NT2/D1 (cell line): ENCODE data around the gene U2SURP.

Experiments used
- DNase-seq: peaks from one replicate; pipeline ENCODE4 v3.0.0-alpha.2; 2011; ENCODE audit warnings: low read depth, low spot score
- H3K27me3 ChIP-seq: 2 replicates; pipeline ENCODE4 v1.6.0; 2011; ENCODE audit warnings: mild to moderate bottlenecking; ENCODE audit not compliant: insufficient read length, insufficient read depth
- H3K36me3 ChIP-seq: 2 replicates; pipeline ENCODE4 v1.6.1; 2011; ENCODE audit warnings: mild to moderate bottlenecking, low read length, mixed read lengths; ENCODE audit not compliant: insufficient read depth, insufficient read length
- H3K4me1 ChIP-seq: 2 replicates; pipeline ENCODE4 v1.5.1; 2011; ENCODE audit not compliant: insufficient read depth, insufficient read length
- H3K4me3 ChIP-seq: 2 replicates; pipeline ENCODE4 v1.5.1; 2011; ENCODE audit warnings: low read depth; ENCODE audit not compliant: insufficient read length
- H3K9ac ChIP-seq: 2 replicates; pipeline ENCODE4 v1.6.0; 2011; ENCODE audit warnings: low read depth; ENCODE audit not compliant: insufficient read length
- H3K9me3 ChIP-seq: 2 replicates; pipeline ENCODE4 v1.5.1; 2011; ENCODE audit warnings: mild to moderate bottlenecking, low read length; ENCODE audit not compliant: insufficient read depth
- SUZ12 ChIP-seq: IDR thresholded peaks from 2 replicates; pipeline ENCODE4 v1.6.1; 2011; ENCODE audit not compliant: insufficient read length, insufficient read depth; ENCODE audit errors: extremely low read depth
- YY1 ChIP-seq: IDR thresholded peaks from 2 replicates; pipeline ENCODE4 v1.6.1; 2011; ENCODE audit not compliant: insufficient read length, insufficient read depth
- ZNF274 ChIP-seq: IDR thresholded peaks from 2 replicates; pipeline ENCODE4 v1.6.1; 2011; ENCODE audit warnings: mild to moderate bottlenecking, low read depth, low read length

The U2SURP gene

GRCh38 chr3:143001369-143002082 is at the start of gene U2SURP:
Gene U2SURP (plus strand): TSS chr3:143001570. CDS start chr3:143001629, 59 bp downstream.
- Histone ChIP-seq H3K4me1 (peaks cover 4% of the 10 kb centered on the region), H3K4me3 (peak within 1 kb of the TSS; percentile 96), H3K9ac (peak within 1 kb of the TSS; percentile 99), H3K27me3 (no peaks in the 10 kb centered on the region), H3K36me3 (no peaks in the 10 kb centered on the region), H3K9me3 (no peaks in the 10 kb centered on the region)
- peak; percentile 95 for DNase-seq
- TF ChIP-seq YY1 (peak; percentile 87), SUZ12 (no peak), ZNF274 (no peak)

- DNase-seq: no peak
- H3K9me3 ChIP-seq: peaks cover 5% of the 10 kb centered on the region; the same call in 1 of the 2 replicates
- H3K27me3 ChIP-seq: no peaks in the 10 kb centered on the region
- H3K4me3 ChIP-seq: no peak overlapping the region
- H3K4me1 ChIP-seq: no peaks in the 10 kb centered on the region
- TF ChIP-seq ZNF274 (no peak), YY1 (no peak), SUZ12 (no peak)
- H3K9ac ChIP-seq: no peak overlapping the region
- no peaks in the 10 kb centered on the region for H3K36me3 ChIP-seq
These were observed 49.6 kb upstream of the U2SURP start for GRCh38 chr3:142951794-142952193.

- Histone ChIP-seq H3K36me3 (no peaks in the 10 kb centered on the region), H3K27me3 (no peaks in the 10 kb centered on the region), H3K9me3 (peaks cover under 1% of the 10 kb centered on the region; the same call in 1 of the 2 replicates), H3K4me1 (no peaks in the 10 kb centered on the region), H3K4me3 (no peak overlapping the region), H3K9ac (no peak overlapping the region)
- TF ChIP-seq ZNF274: no peak
- TF ChIP-seq YY1: no peak
- no peak for TF ChIP-seq SUZ12
- DNase-seq: no peak
These were observed 48.8 kb upstream of the U2SURP start for GRCh38 chr3:142952272-142953193.

GRCh38 chr3:142953443-142953842 is 47.9 kb upstream of the U2SURP start:
- Histone ChIP-seq H3K36me3 (no peaks in the 10 kb centered on the region), H3K4me1 (no peaks in the 10 kb centered on the region), H3K27me3 (no peaks in the 10 kb centered on the region), H3K9me3 (no peaks in the 10 kb centered on the region), H3K9ac (no peak overlapping the region), H3K4me3 (no peak overlapping the region)
- TF ChIP-seq ZNF274 (no peak), SUZ12 (no peak), YY1 (no peak)
- no peak for DNase-seq

- H3K9ac ChIP-seq: no peak overlapping the region
- H3K36me3 ChIP-seq: no peaks in the 10 kb centered on the region
- H3K9me3 ChIP-seq: no peaks in the 10 kb centered on the region; the same call in 1 of the 2 replicates
- H3K27me3 ChIP-seq: peaks cover 13% of the 10 kb centered on the region
- peaks cover 7% of the 10 kb centered on the region for H3K4me1 ChIP-seq
- TF ChIP-seq SUZ12 (no peak), ZNF274 (no peak), YY1 (no peak)
- no peak overlapping the region for H3K4me3 ChIP-seq
- no peak for DNase-seq
These were observed 42.7 kb upstream of the U2SURP start for GRCh38 chr3:142958707-142959106.

- TF ChIP-seq SUZ12: no peak
- TF ChIP-seq ZNF274: no peak
- TF ChIP-seq YY1: no peak
- no peak for DNase-seq
- peaks cover 27% of the 10 kb centered on the region for H3K27me3 ChIP-seq
These were observed 41.0 kb upstream of the U2SURP start for GRCh38 chr3:142960322-142960850.

More at GRCh38 chr3:142960322-142960850, 41.0 kb upstream of the U2SURP start:
- Histone ChIP-seq H3K36me3 (no peaks in the 10 kb centered on the region), H3K4me3 (no peak overlapping the region), H3K9me3 (no peaks in the 10 kb centered on the region; the same call in 1 of the 2 replicates), H3K4me1 (peaks cover 7% of the 10 kb centered on the region), H3K9ac (no peak overlapping the region)
